HL-60/S4 (cell line): Measurements from ENCODE around the gene TRAPPC3.

Source experiments
- in situ Hi-C: fragments of 300-500 bp; cut with MboI; formaldehyde crosslinking; loops from 2 replicates; pipeline ENCODE4 v1.14.3; 2022; ENCODE audit warnings: low sequenced_read_pairs

Gene TRAPPC3

GRCh38 chr1:36088265-36088576 lies 61.1 kb downstream of the TRAPPC3 start:
- in situ Hi-C loops, result no loop called here

- in situ Hi-C loops, result no loop called here
Observed at GRCh38 chr1:36087233-36088123, 61.8 kb downstream of the TRAPPC3 start.
